ENCODE data around the gene CLDN34.

Gene CLDN34

GRCh38 chrX:10016519-10017132, 49.5 kb downstream of the CLDN34 start:
- DNase-seq (ENCODE audit: low read depth in 2 of 2): no peak

DNA sequence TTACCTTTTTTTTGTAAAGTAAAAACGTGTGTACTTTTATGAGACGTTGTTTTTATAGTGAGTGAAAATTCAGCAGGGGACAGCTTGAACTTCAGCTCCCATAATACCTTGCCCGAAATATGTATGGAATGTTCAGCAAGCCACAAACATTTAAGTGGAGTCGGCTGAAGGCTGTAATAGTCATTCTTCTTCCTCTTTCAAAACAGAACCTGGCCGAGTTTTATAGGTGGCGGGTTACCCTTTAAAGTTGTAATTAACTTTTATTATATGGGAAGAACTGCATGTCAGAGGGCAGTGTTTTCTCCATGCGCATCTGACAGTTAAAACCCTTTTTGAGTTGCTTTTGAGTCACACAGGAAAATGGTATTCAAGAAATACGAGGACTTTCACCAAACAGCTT, 50.7 kb downstream of the CLDN34 start:
- DNase-seq (ENCODE audit: low read depth in 2 of 2): no peak
